ENCODE results near the gene CDK5RAP2. TPM values are rescaled to one million over a fixed set of nuclear protein-coding genes. Genes with fewer than 3 reads are reported as not detected.

The CDK5RAP2 gene
- polyA plus RNA-seq, 1 donor (not counting 4 experiments of a cell fraction or from before 2014, with no cell fraction given) = 22.4 TPM

DNA sequence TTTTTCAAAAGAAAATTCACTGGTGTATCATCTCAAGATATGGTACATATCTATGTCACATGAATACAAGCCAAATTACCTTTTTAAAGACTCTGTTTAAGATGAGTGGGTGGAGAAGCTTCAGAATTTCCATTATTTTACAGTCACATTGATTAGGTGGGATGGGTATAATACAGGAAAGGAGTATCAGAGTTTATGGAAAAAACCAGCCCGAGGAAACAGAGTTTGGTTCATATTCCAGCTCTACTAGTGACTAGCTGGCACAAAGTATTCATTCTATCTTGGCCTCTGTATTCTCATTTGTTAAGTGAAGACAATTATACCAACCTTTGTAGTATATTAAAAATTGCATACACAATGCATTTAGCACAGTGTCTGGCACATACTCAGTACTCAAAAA, 46.5 kb upstream of the CDK5RAP2 start:
- peak overlapping the region; percentile 64 for H3K4me2 ChIP-seq (ENCODE audit: control insufficient read depth, extremely low read depth, insufficient read depth, low read depth, low read length)
- no peak for FAIRE-seq
- dilution Hi-C loops (cut with MboI; ENCODE audit: extremely low pct_ligation_motif_present, low sequenced_read_pairs) = no loop called here

DNA sequence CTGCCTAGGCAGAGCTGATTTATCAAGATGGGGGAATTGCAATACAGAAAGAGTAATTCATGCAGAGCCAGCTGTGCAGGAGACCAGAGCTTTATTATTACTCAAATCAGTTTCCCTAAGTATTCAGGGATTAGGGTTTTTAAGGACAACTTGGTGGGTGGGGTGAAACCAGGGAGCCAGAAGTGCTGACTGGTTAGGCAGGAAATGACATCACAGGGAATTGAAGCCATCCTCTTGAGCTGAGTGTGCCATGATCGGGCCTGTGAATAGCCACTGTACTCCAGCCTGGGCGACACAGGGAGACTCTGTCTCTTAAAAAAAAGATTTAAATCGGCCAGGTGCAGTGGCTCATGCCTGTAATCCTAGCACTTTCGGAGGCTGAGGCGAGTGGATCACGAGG, 45.3 kb upstream of the CDK5RAP2 start:
- no peaks in the 10 kb centered on the region for H3K9me1 ChIP-seq (ENCODE audit: control insufficient read depth, extremely low read depth, insufficient read depth, low read length)
- H3K27me3 ChIP-seq (ENCODE audit: control insufficient read depth, extremely low read depth, insufficient read depth, low read length) = no peaks in the 10 kb centered on the region
- H3K4me2 ChIP-seq (ENCODE audit: control insufficient read depth, extremely low read depth, insufficient read depth, low read depth, low read length) = peak overlapping the region; percentile 29
- DNase-seq (ENCODE audit: low read depth, low spot score) (no peak), FAIRE-seq (no peak)
- no peaks in the 10 kb centered on the region for H3K9me3 ChIP-seq (ENCODE audit: control insufficient read depth, low read depth, low read length)
- peaks cover 11% of the 10 kb centered on the region for H3K4me1 ChIP-seq (ENCODE audit: control insufficient read depth, extremely low read depth, insufficient read depth, low read length)
- H3K36me3 ChIP-seq (ENCODE audit: control insufficient read depth in 2 of 2, extremely low read depth in 1 of 2, insufficient read depth in 2 of 2, low read length in 2 of 2) = no peaks in the 10 kb centered on the region
- TF ChIP-seq, protein P1, sequence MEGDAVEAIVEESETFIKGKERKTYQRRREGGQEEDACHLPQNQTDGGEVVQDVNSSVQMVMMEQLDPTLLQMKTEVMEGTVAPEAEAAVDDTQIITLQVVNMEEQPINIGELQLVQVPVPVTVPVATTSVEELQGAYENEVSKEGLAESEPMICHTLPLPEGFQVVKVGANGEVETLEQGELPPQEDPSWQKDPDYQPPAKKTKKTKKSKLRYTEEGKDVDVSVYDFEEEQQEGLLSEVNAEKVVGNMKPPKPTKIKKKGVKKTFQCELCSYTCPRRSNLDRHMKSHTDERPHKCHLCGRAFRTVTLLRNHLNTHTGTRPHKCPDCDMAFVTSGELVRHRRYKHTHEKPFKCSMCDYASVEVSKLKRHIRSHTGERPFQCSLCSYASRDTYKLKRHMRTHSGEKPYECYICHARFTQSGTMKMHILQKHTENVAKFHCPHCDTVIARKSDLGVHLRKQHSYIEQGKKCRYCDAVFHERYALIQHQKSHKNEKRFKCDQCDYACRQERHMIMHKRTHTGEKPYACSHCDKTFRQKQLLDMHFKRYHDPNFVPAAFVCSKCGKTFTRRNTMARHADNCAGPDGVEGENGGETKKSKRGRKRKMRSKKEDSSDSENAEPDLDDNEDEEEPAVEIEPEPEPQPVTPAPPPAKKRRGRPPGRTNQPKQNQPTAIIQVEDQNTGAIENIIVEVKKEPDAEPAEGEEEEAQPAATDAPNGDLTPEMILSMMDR (optimal IDR thresholded peaks at IDR 0.05 in 1 of 3, IDR thresholded peaks at IDR 0.05 in 1 of 3, conservative IDR thresholded peaks at IDR 0.05 in 1 of 3; ENCODE audit: extremely low read depth in 1 of 3, insufficient read depth in 2 of 3, low read length in 3 of 3) = no peak
- no peak for TF ChIP-seq EZH2 (IDR thresholded peaks at IDR 0.05; ENCODE audit: low read length)
- no peak overlapping the region for H3K27ac ChIP-seq (ENCODE audit: control insufficient read depth, insufficient read depth, low read length)
- H3K4me3 ChIP-seq (ENCODE audit: control insufficient read depth in 2 of 3, extremely low read depth in 1 of 3, insufficient read depth in 2 of 3, low read depth in 1 of 3, low read length in 3 of 3) = no peak overlapping the region
- dilution Hi-C loops (cut with MboI; ENCODE audit: extremely low pct_ligation_motif_present, low sequenced_read_pairs) = no loop called here
- no peak overlapping the region for H2AFZ ChIP-seq (ENCODE audit: control insufficient read depth, low read length)
- H3K79me2 ChIP-seq (ENCODE audit: control insufficient read depth, insufficient read depth, low read length) = no peaks in the 10 kb centered on the region
- no peaks in the 10 kb centered on the region for H4K20me1 ChIP-seq (ENCODE audit: control insufficient read depth, extremely low read depth, insufficient read depth, low read length)
- no peak overlapping the region for H3K9ac ChIP-seq (ENCODE audit: control insufficient read depth, extremely low read depth, insufficient read depth, low read length)

More for the DNA sequence above, 46.5 kb upstream of the CDK5RAP2 start:
- TF ChIP-seq EZH2 (IDR thresholded peaks at IDR 0.05; ENCODE audit: low read length) = no peak
- TF ChIP-seq, protein P1 (optimal IDR thresholded peaks at IDR 0.05 in 1 of 3, IDR thresholded peaks at IDR 0.05 in 1 of 3, conservative IDR thresholded peaks at IDR 0.05 in 1 of 3; ENCODE audit: extremely low read depth in 1 of 3, insufficient read depth in 2 of 3, low read length in 3 of 3) = no peak
- Histone ChIP-seq H3K79me2 (ENCODE audit: control insufficient read depth, insufficient read depth, low read length) (no peaks in the 10 kb centered on the region), H3K27ac (ENCODE audit: control insufficient read depth, insufficient read depth, low read length) (no peak overlapping the region), H3K9me1 (ENCODE audit: control insufficient read depth, extremely low read depth, insufficient read depth, low read length) (no peaks in the 10 kb centered on the region), H2AFZ (ENCODE audit: control insufficient read depth, low read length) (no peak overlapping the region), H3K27me3 (ENCODE audit: control insufficient read depth, extremely low read depth, insufficient read depth, low read length) (no peaks in the 10 kb centered on the region), H4K20me1 (ENCODE audit: control insufficient read depth, extremely low read depth, insufficient read depth, low read length) (no peaks in the 10 kb centered on the region), H3K36me3 (ENCODE audit: control insufficient read depth in 2 of 2, extremely low read depth in 1 of 2, insufficient read depth in 2 of 2, low read length in 2 of 2) (no peaks in the 10 kb centered on the region), H3K9ac (ENCODE audit: control insufficient read depth, extremely low read depth, insufficient read depth, low read length) (no peak overlapping the region), H3K4me1 (ENCODE audit: control insufficient read depth, extremely low read depth, insufficient read depth, low read length) (peaks cover 11% of the 10 kb centered on the region), H3K4me3 (ENCODE audit: control insufficient read depth in 2 of 3, extremely low read depth in 1 of 3, insufficient read depth in 2 of 3, low read depth in 1 of 3, low read length in 3 of 3) (no peak overlapping the region), H3K9me3 (ENCODE audit: control insufficient read depth, low read depth, low read length) (no peaks in the 10 kb centered on the region)
- no peak for DNase-seq (ENCODE audit: low read depth, low spot score)
